ENCODE data around the gene ABCC1.

- TF ChIP-seq CTCF (IDR thresholded peaks at IDR 0.05; ENCODE audit: low read length), result no peak
- TF ChIP-seq EZH2 (IDR thresholded peaks at IDR 0.05; ENCODE audit: borderline replicate concordance, low read length), result no peak
Measured at GRCh38 chr16:16081141-16081540, 131.7 kb downstream of the ABCC1 start.
